PC-3 (cell line): ENCODE results near the gene KCNC1. TPM values are rescaled to one million over a fixed set of nuclear protein-coding genes. Genes with fewer than 3 reads are reported as not detected.

ENCODE experiments used
- ATAC-seq: fragments of 200-7000 bp; cut with Tn5 transposase; 2 replicates; pipeline ENCODE4 v1.9.1; 2020; ENCODE audit warnings: mild to moderate bottlenecking, moderate library complexity
- BruUV-seq: library from RNA; stranded (reverse); fragments of 400-500 nt; replicated peaks from 2 replicates; lab custom pipeline; 2021; lab: Mats Ljungman, UMichigan
- CTCF ChIA-PET: fragments of 300-600 bp; sonication (Branson Sonifier 250); formaldehyde crosslinking; loops from one replicate; lab custom pipeline; 2022; ENCODE audit warnings: antibody characterized with exemption; lab: Charles Lee
- POLR2A ChIA-PET: fragments of 300-600 bp; sonication (Branson Sonifier 250); formaldehyde crosslinking; loops from one replicate; lab custom pipeline; 2022; ENCODE audit warnings: antibody characterized with exemption; ENCODE audit not compliant: unreplicated experiment; lab: Charles Lee
- DNase-seq: peaks from one replicate; pipeline ENCODE4 v3.0.0-alpha.2; 2015
- H2AFZ ChIP-seq: fragments of 300-600 bp; sonication (generic); 2 replicates; pipeline ENCODE4 v1.6.0; 2016; ENCODE audit warnings: antibody characterized with exemption, low read length
- H3F3A ChIP-seq: fragments of 300-600 bp; sonication (generic); one replicate; pipeline ENCODE4 v1.6.0; 2017; ENCODE audit warnings: antibody characterized with exemption, low read length, control low read depth, mild to moderate bottlenecking; ENCODE audit not compliant: unreplicated experiment
- H3K27ac ChIP-seq: fragments of 300-600 bp; sonication (generic); 2 replicates; pipeline ENCODE4 v1.5.1; 2016; ENCODE audit warnings: mild to moderate bottlenecking, low read length
- H3K27me3 ChIP-seq: fragments of 300-600 bp; sonication (generic); 2 replicates; pipeline ENCODE4 v1.6.1; 2016; ENCODE audit warnings: low read length, mixed read lengths
- H3K36me3 ChIP-seq: fragments of 300-600 bp; sonication (generic); 2 replicates; pipeline ENCODE4 v1.6.1; 2016; ENCODE audit warnings: low read depth, mixed run types, low read length, mixed read lengths
- H3K4me1 ChIP-seq: fragments of 300-600 bp; sonication (generic); 2 replicates; pipeline ENCODE4 v1.5.1; 2016; ENCODE audit warnings: low read length; ENCODE audit not compliant: insufficient read depth
- H3K4me2 ChIP-seq: fragments of 300-600 bp; sonication (generic); 2 replicates; pipeline ENCODE4 v1.6.0; 2016; ENCODE audit warnings: low read length
- H3K4me3 ChIP-seq: fragments of 300-600 bp; sonication (generic); 2 replicates; pipeline ENCODE4 v1.5.1; 2016; ENCODE audit warnings: mild to moderate bottlenecking, low read length, mixed read lengths
- H3K79me2 ChIP-seq: fragments of 300-600 bp; sonication (generic); 2 replicates; pipeline ENCODE4 v1.6.1; 2017; ENCODE audit warnings: low read length, mixed read lengths
- H3K9ac ChIP-seq: fragments of 300-600 bp; sonication (generic); 2 replicates; pipeline ENCODE4 v1.6.0; 2016; ENCODE audit warnings: mild to moderate bottlenecking, low read length
- H3K9me2 ChIP-seq: fragments of 300-600 bp; sonication (generic); replicated peaks from 2 replicates; pipeline ENCODE4 v1.6.1; 2016; ENCODE audit warnings: mixed run types, low read length, mixed read lengths
- H3K9me3 ChIP-seq: fragments of 300-600 bp; sonication (generic); 2 replicates; pipeline ENCODE4 v1.6.1; 2016; ENCODE audit warnings: low read length, mixed read lengths
- H4K20me1 ChIP-seq: fragments of 300-600 bp; sonication (generic); 2 replicates; pipeline ENCODE4 v1.6.1; 2016; ENCODE audit warnings: low read length, mixed read lengths
- EZH2 ChIP-seq: fragments of 300-600 bp; sonication (generic); IDR thresholded peaks from one replicate; pipeline ENCODE4 v1.6.1; 2017; ENCODE audit warnings: antibody characterized with exemption, mild to moderate bottlenecking, low read length; ENCODE audit not compliant: unreplicated experiment
- EZH2phosphoT487 ChIP-seq: fragments of 300-600 bp; sonication (generic); IDR thresholded peaks from 2 replicates; pipeline ENCODE4 v1.6.1; 2018; ENCODE audit warnings: mild to moderate bottlenecking, antibody characterized with exemption, low read length, borderline replicate concordance
- intact Hi-C: fragments of 100-400 bp; cut with micrococcal nuclease; formaldehyde crosslinking; loops from 2 replicates; pipeline ENCODE4 v1.9.0; 2023
- total RNA-seq: library from RNA; depleted of rRNA; stranded (reverse); fragments of >200 nt; gene quantifications from 2 replicates; pipeline ENCODE4 v1.2.3, GENCODE V29; 2014
- TF ChIP-seq, protein P1 (sequence below): fragments of 300-600 bp; sonication (generic); conservative IDR thresholded peaks from 2 replicates; pipeline ENCODE4 v1.5.1; 2017; ENCODE audit warnings: antibody characterized with exemption, low read depth, mild to moderate bottlenecking, low read length

KCNC1 gene
- total RNA-seq, 1 experiment from 2014 or later, result not detected

DNA sequence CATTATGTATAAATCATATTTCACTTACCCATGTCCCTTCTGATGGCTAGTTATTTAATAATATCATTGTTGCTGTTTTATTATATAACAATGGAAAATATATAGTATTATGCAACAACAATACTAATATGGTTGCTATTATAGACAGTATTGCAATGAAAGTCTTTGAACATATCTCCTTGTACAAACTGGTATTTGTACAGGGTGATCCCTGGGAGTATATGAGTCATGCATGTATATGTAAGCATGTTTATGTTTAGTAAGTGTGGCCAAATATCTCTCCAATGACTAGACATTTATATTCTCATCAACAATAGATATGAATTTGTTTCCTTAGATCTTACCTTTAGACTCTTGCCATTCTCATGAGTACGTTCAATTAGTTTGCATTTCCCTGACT, 55.9 kb downstream of the KCNC1 start:
- DNase-seq (peak; percentile 77), ATAC-seq (peak; percentile 67)
- no peak overlapping the region for H3K4me3 ChIP-seq
- intact Hi-C loops, result loop anchor here (5.0 kb wide), 1 partner anchor 57 kb away; no protein-coding TSS in a partner anchor
- ChIA-PET POLR2A (no interaction called here), CTCF (no interaction called here)
- H3K36me3 ChIP-seq, result no peaks in the 10 kb centered on the region
- H3K9me3 ChIP-seq, result no peaks in the 10 kb centered on the region
- no peak overlapping the region for H2AFZ ChIP-seq
- H3K9me2 ChIP-seq, result no peaks in the 10 kb centered on the region
- peaks cover 30% of the 10 kb centered on the region for H3K4me1 ChIP-seq
- BruUV-seq, result no TSS peak
- no peak overlapping the region for H3K9ac ChIP-seq
- peak overlapping the region; percentile 55 for H3K4me2 ChIP-seq
- no peak for TF ChIP-seq EZH2
- TF ChIP-seq EZH2phosphoT487, result no peak
- TF ChIP-seq, protein P1, sequence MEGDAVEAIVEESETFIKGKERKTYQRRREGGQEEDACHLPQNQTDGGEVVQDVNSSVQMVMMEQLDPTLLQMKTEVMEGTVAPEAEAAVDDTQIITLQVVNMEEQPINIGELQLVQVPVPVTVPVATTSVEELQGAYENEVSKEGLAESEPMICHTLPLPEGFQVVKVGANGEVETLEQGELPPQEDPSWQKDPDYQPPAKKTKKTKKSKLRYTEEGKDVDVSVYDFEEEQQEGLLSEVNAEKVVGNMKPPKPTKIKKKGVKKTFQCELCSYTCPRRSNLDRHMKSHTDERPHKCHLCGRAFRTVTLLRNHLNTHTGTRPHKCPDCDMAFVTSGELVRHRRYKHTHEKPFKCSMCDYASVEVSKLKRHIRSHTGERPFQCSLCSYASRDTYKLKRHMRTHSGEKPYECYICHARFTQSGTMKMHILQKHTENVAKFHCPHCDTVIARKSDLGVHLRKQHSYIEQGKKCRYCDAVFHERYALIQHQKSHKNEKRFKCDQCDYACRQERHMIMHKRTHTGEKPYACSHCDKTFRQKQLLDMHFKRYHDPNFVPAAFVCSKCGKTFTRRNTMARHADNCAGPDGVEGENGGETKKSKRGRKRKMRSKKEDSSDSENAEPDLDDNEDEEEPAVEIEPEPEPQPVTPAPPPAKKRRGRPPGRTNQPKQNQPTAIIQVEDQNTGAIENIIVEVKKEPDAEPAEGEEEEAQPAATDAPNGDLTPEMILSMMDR, result no peak
- no peaks in the 10 kb centered on the region for H4K20me1 ChIP-seq
- peaks cover 5% of the 10 kb centered on the region for H3F3A ChIP-seq
- no peaks in the 10 kb centered on the region for H3K79me2 ChIP-seq
- no peaks in the 10 kb centered on the region for H3K27me3 ChIP-seq
- H3K27ac ChIP-seq, result peak overlapping the region; percentile 65

DNA sequence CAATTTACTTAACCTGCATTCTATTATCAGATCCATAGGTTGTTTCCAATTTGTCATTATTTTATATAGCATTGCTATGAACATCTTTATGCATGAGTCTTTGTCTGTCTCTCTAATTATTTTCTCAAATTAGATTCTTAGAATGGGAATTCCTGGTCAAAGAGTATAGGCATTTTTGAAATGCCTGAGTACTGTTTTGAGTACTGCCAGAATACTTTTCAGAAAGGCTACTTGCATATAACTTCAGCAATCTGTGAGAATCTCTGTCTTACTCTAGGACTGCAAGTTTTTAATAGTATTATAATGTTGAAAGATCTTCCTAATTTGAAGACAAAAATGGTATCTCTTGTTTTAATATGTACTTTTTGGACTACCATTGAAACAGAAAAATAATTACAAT, 56.6 kb downstream of the KCNC1 start:
- no peaks in the 10 kb centered on the region for H3K9me3 ChIP-seq
- H3K27ac ChIP-seq, result peak overlapping the region; percentile 65
- H3K9ac ChIP-seq, result no peak overlapping the region
- H3K36me3 ChIP-seq, result no peaks in the 10 kb centered on the region
- DNase-seq (no peak), ATAC-seq (no peak)
- BruUV-seq, result no TSS peak
- H3K4me3 ChIP-seq, result no peak overlapping the region
- POLR2A ChIA-PET, result no interaction called here
- H3K4me2 ChIP-seq, result peak overlapping the region; percentile 55
- peaks cover 30% of the 10 kb centered on the region for H3K4me1 ChIP-seq
- H3K9me2 ChIP-seq, result no peaks in the 10 kb centered on the region
- CTCF ChIA-PET, result no interaction called here
- H4K20me1 ChIP-seq, result no peaks in the 10 kb centered on the region
- intact Hi-C loops, result loop anchor here (5.0 kb wide), 1 partner anchor 56 kb away; no protein-coding TSS in a partner anchor
- no peak for TF ChIP-seq EZH2phosphoT487
- TF ChIP-seq EZH2, result no peak
- no peaks in the 10 kb centered on the region for H3K79me2 ChIP-seq
- H3K27me3 ChIP-seq, result no peaks in the 10 kb centered on the region
- peaks cover 5% of the 10 kb centered on the region for H3F3A ChIP-seq
- no peak overlapping the region for H2AFZ ChIP-seq

DNA sequence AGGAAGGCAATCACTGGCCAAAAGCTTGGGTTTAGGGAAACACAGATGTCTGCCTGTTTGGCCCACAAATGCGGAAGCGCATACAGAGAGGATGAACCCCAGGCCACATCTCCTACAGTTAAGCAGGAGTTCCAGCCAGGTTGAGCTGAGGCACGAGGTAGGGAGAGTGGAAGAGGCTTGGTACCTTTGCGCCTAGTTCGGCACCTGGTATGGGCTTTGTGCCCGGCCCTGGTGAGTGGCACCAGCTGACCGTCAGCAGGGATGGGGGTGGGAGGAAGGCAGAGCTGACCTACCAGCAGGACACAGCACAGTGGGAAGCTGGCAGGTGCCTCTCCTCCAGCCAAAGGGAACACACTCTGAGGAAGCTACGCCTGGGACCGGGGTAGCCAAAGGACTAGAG, 57.6 kb downstream of the KCNC1 start:
- TF ChIP-seq, protein P1, result no peak
- TF ChIP-seq EZH2 (no peak), EZH2phosphoT487 (no peak)
- POLR2A ChIA-PET, result no interaction called here
- Histone ChIP-seq H3K9me2 (no peaks in the 10 kb centered on the region), H3K79me2 (no peaks in the 10 kb centered on the region), H3K36me3 (no peaks in the 10 kb centered on the region), H3K9me3 (no peaks in the 10 kb centered on the region), H3F3A (peaks cover 5% of the 10 kb centered on the region), H3K4me3 (no peak overlapping the region), H2AFZ (no peak overlapping the region), H3K27me3 (no peaks in the 10 kb centered on the region), H3K9ac (no peak overlapping the region), H3K27ac (no peak overlapping the region), H3K4me1 (peaks cover 20% of the 10 kb centered on the region), H3K4me2 (no peak overlapping the region), H4K20me1 (no peaks in the 10 kb centered on the region)
- DNase-seq (no peak), ATAC-seq (no peak)
- CTCF ChIA-PET, result no interaction called here
- no TSS peak for BruUV-seq
- intact Hi-C loops, result loop anchor here (5.0 kb wide), 1 partner anchor 55 kb away; no protein-coding TSS in a partner anchor
